GM21447 (cell line): ENCODE data around the gene TBX20.
"Not testable (repeated sequence)": the region's sequence is repeated elsewhere in the genome, so short reads cannot be mapped to it uniquely, and the experiment has no call there.

Source experiments
- ATAC-seq: cut with Tn5 transposase; IDR thresholded peaks from one replicate; pipeline ENCODE4 v1.9.1; 2021; ENCODE audit not compliant: unreplicated experiment

The TBX20 gene

DNA sequence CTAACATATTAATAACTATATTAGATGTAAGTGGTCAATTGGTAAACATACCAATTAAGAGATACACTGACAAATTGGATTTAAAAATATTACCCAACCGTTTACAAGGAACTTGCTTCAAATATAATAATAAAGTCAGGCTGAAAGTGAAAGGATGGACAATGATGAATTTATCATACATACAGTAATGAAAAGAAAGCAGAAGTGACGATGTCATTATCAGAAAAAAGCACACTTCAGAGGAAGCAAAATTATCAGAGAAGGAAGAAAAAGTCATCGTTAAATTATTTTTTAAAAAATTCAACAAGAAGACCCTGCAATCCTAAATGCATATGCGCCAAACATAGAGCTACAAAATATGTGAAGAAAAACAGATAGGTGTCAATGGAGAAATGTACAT, 81.8 kb downstream of the TBX20 start:
- not testable (repeated sequence) for ATAC-seq

DNA sequence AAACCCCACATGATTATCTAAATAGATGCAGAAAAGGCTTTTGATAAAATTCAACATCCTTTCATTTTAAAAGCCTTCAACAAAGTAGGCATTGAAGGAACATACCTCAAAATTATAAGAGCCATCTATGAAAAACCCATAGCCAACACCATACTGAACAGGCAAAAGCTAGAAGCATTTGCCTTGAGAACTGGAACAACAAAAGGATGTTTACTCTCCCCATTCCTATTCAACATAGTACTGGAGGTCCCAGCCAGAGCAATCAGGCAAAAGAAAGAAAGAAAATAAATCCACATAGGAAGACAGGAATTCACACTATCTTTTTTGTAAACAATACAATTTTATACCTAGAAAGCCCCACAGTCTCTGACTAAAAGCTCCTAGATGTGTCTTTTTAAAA, 86.2 kb downstream of the TBX20 start:
- ATAC-seq = not testable (repeated sequence)

DNA sequence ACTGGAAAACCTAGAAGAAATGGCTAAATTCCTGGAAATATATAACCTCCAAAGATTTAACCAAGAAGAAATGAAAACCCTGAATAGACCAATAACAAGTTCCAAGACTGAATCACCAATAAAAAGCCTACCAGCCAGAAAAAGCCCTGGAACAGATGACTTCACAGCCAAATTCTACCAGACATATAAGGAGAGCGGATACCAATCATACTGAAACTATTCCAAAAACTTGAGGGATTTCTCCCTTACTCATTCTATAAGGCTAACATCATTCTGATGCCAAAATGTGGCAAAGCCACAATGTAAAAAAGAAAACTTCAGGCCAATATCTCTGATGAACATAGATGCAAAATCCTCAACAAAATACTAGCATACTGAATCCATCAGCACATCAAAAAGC, 86.7 kb downstream of the TBX20 start:
- ATAC-seq = not testable (repeated sequence)

DNA sequence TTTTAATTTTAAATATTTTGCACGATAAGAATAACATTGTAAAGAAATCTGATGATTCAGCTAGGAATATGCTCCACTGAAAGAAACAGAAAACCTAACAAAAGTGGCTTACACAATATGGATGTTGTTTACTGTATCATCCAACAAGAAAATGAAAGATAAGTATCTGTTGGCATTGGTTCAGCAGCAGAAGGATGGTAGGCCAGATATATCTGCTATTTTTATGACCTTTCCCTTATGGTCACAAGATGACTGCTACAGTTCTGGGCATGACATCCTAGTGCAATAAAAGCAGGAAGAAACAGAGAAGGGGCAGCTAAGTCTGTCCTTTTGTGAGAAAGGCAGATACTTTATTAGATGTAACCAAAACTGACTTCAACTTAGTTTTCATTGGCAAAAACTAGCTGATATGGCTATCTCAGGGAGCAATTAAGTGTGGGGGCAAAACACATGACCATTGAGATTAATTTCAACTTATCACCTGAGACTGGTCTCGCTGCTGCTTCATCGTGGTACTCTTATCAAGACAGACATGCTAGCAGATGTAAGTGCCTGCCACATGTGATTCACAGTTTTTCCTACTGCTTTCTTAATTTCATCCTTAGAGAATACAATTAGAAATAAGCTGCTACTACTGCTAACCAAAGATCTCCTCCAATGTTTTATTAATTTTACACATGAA, 92.7 kb downstream of the TBX20 start:
- not testable (repeated sequence) for ATAC-seq
